HTR-8/SVneo (cell line): ENCODE data around the gene CCDC190.
A peak's percentile ranks its signal among the peaks of the same experiment; 100 is the strongest.
"Not testable (repeated sequence)": the region's sequence is repeated elsewhere in the genome, so short reads cannot be mapped to it uniquely, and the experiment has no call there.

ENCODE experiments used
- DNase-seq: peaks from one replicate; pipeline ENCODE4 v3.0.0; 2011; ENCODE audit warnings: low spot score, mixed read lengths; ENCODE audit not compliant: insufficient read length
- FAIRE-seq: peaks from 2 replicates; lab custom pipeline; 2011; peaks lifted over from hg19 to GRCh38; lab: Jason Lieb, UNC

The CCDC190 gene

GRCh38 chr1:162880617-162881016 lies 19.6 kb upstream of the CCDC190 start:
- FAIRE-seq, DNase-seq: not testable (repeated sequence)

DNA sequence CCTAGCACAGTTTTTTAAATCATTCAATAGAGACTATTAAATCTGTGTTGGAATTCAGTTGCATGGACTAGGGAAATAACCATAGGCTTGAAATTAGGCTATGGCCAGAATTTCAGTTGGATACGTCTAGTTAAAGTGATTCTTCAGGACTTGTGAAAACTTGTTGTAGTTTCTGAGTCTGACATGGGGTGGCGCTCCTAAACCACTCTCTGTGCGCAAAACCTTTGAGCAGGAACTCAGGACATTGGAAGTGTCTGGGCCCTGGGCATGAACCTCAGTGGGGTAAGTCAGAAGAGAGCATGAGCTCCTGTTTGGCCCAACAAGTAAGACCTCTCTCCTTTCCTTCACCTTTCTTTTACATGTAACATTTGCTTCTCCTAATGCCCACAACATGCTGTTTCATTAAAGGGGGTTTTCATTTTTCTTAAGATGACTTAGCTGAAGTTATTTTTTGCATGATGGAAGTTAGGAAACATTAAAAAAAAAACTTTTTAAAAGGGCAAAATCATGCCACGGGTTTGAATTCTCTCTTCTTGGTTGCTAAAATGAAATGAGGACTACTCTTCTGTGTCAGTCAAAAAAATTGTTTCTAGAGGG lies 17.1 kb upstream of the CCDC190 start:
- no peak for FAIRE-seq
- DNase-seq: peak; percentile 18

GRCh38 chr1:162877412-162877811 lies 16.4 kb upstream of the CCDC190 start:
- FAIRE-seq: no peak
- no peak for DNase-seq

DNA sequence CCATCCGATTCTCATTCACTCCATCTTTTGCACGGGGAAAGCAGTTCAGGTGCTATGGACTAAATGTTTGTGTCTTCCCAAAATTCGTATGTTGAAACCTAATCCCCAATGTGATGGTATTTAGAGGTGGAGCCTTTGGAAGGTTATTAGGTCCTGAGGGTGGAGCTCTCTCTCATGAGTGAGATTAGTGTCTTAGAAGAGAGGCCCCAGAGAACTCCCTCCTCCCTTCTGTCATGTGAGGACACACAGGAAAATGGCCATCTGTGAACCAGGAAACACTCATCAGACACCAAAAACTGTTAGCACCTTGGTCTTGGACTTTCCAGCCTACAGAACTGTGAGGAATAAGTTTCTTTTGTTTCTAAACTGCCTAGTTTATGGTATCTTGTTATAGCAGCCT lies 15.8 kb upstream of the CCDC190 start:
- FAIRE-seq: no peak
- no peak for DNase-seq

DNA sequence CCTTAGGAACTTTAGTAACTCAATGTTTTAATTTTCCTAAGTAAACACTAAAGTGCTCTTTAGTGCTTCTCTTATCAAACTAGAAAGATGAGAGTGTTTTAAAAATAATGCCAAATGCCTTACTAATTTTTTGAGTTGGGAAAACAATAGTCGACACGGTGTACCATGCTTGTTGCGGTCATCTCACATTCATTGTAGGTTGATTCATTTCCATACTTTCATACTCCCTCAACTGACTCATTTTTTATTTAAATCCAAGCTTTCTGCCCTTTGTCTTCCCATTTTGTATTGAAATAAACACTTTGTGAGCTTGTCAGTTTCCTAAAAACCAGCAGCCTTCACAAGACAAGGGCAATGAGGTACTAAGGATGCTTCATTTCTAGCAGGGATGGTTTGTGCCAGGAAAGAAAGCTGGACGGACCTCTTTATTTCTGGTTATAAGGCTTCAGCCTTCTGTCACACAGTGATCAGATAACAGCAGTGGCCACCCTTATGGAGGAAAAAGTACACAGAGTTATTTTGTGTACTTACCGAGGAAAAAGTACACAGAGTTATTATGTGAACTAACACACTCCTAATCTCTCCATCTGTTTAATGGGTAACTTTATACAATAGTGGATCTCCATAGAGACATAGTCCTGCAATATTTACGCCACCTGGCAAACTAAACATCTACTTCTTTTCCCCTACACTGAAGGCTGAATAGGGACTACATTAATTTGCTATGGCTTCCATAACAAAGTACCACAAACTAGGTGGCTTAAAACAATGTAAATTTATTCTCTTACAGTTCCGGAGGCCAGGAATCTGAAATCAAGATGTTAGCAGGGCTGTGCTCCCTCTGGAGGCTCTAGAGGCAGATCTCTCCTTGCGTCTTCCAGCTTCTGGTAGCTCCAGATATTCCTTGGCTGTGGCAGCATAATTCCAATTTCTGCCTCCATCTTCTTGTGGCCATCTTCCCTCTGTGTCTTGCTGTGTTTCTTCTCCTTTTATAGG lies 13.0 kb upstream of the CCDC190 start:
- no peak for DNase-seq
- FAIRE-seq: no peak

DNA sequence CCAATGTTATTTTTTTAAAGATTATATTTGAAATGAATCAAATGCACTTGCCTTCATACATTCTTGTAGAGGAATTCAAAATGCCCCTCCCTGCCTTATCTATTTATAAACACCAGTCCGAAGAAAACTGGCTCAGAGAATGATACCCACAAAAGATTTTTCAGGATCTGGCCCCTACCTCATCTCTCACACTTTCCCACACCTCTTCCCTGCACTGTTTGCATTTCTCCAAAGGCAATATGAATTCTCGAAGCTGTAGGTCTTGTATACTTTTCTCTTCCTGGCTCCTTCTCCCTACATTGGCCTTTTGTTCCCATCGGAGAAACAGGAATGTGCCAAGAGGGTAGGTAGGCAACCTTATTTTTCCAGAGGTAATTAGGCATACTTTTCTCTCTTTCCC lies 12.0 kb upstream of the CCDC190 start:
- no peak for FAIRE-seq

DNA sequence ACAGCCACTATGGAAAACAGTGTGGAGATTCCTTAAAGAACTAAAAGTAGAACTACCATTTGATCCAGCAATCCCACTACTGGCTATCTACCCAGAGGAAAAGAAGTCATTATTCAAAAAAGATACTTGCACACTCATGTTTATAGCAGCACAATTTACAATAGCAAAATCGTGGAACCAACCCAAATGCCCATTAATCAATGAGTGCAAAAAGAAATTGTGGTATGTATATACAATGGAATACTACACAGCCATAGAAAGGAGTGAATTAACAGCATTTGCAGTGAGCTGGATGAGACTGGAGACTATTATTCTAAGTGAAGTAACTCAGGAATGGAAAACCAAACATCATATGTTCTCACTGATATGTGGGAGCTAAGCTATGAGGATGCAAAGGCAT lies 10.4 kb upstream of the CCDC190 start:
- not testable (repeated sequence) for FAIRE-seq, DNase-seq

More for the DNA sequence above, 12.0 kb upstream of the CCDC190 start:
- no peak for DNase-seq

DNA sequence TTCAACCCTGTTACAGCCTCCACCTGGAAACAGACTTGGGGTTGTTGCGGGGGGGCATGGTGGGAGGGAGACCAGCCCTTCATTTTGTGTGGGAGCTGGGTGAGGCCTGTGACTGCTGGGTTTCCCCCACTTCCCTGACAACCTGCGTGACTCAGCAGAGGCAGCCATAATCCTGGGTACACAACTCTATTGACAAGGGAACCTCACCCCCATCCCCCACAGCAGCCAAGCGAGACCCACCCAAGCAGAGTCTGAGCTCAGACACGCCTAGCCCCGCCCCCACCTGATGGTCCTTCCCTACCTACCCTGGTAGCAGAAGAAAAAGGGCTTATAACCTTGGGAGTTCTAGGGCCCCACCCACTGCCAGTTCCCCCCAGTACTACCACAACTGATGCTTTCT lies 8.0 kb upstream of the CCDC190 start:
- FAIRE-seq: no peak
- no peak for DNase-seq

GRCh38 chr1:162861625-162862024 lies 650 bp upstream of the CCDC190 start:
- FAIRE-seq (no peak), DNase-seq (no peak)

- no peak for DNase-seq
- no peak for FAIRE-seq
Observed at GRCh38 chr1:162859191-162859590, 1.8 kb downstream of the CCDC190 start.

GRCh38 chr1:162857850-162858249 lies 3.1 kb downstream of the CCDC190 start:
- no peak for FAIRE-seq
- DNase-seq: no peak

DNA sequence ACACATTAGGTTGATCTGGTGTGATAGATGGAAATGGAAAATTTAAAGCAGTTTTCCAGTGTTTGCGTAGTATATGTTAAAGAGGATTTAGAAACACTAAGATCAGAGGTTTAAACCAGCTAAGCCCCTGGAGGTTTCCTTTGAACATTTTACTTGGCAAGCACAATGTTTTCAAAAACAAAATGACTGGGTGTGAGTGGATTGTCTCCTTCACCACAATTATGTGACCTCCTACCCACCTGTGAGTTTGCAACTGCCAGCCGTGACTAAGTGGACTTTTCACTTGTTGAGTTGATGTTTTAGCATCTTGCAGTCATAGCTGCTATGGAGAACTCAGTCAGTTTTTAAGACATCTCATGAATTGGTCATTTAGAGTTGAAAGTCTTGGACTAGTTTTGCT lies 4.7 kb downstream of the CCDC190 start:
- FAIRE-seq: no peak

DNA sequence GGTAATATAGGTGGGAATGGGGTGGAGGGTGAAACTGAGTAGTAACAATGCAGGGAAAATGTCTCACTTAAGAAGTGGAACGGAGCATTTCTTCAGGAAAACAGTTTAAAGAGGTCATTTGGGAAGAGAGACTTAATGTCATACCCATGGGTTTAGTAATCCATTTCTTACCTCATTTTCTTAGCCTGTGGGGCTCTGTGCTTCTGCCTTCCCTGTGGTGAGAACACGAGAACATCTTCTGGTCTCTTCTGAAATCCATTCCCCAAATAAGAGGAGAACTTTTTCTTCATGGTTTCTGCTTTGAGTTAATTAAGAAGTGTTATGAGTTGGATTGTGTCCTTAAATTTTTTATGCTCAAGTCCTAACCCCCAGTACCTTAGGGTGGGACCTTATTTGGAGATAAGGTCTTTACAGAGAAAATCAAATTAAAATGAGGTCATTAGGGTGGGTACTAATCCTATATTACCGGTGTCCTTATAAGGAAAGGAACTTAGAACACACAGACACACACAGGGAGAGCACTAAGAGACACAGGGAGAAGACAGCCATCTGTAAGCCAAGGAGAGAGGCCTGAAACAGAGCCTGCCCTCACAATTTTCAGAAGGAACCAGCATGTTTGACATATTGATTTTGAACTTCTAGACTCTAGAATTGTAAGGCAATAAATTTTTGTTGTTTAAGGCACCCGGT lies 5.4 kb downstream of the CCDC190 start:
- DNase-seq (no peak), FAIRE-seq (no peak)

More for the DNA sequence above, 4.7 kb downstream of the CCDC190 start:
- peak; percentile 23 for DNase-seq

DNA sequence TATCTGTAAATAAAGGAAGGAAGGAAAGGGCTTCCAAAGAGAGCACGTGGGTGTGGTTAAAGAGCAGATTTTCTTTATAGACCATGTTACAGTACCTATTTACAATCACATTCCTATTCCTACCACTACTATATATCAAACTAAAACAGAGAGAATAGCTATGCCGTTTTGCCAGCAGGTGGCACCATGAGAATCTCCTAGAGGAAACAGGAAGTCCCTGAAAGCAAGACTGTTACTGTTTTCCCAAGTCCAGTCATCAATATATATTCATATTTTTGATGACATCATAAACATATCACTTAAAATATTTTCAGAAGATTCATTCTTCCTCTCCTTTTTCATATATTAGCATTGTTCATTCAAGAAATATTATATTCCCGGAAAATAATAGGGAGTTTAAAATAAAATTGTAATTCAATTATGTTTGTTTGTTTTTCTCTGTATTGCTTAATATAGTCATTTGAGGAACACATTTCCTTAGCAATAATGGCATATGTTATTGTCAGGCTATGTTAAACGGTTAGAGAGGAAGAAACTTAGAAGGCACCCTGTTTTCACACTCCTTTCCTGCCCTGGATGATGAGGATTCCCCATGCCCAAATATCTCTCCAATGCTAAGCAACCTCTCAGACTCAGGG lies 6.6 kb downstream of the CCDC190 start:
- DNase-seq: peak; percentile 57
- FAIRE-seq: no peak

GRCh38 chr1:162851341-162851740 lies 9.6 kb downstream of the CCDC190 start:
- FAIRE-seq (no peak), DNase-seq (no peak)

DNA sequence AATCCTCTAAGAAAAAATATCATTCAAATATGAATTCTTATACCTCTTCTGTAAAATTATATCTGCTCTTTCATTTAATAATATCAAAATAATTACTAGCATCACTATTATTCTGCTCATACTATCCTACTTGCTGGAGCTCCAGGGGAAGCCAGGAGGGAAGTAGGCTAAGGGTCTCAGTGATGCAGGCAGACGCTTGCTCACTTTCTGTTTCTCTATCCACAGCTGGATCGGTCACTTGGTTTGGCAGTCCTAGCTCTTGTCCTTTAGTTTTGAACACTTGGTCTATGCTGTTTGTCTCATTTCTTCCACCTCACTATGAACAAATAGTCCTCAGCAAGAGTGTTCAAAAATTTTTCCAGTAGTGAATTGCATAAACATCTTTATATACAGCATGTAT lies 11.3 kb downstream of the CCDC190 start:
- no peak for DNase-seq
- FAIRE-seq: no peak

DNA sequence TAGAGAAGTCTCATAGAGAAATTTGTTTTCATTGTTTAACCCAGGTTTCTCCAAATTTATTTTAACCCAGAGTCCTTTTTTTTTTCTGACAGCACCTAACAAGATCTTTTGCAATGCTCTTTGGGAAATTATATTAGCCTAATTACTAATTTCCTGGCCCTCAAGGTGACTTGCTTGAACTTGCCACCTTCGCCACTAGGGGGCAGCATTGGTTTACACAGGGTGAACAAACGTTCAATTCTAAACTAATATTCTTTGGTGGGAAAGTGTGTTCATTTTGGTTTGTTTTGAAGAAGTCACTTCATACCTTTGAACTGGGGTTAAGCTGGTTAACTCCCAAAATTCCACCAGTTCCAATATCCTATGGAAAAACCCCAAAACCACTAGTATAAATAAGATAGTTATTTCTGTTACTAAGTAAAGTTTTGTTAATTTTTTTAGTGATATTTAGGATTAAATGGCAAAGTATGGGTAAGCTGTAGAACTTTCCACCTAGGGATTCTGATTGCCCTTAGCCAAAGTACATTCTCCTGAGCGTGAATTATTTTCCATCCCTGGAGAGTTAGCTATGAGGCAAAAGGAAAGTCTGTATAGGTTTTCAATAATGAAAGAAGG lies 13.0 kb downstream of the CCDC190 start:
- DNase-seq (peak; percentile 44), FAIRE-seq (no peak)

- FAIRE-seq (no peak), DNase-seq (no peak)
Observed at GRCh38 chr1:162846256-162847212, 14.4 kb downstream of the CCDC190 start.

GRCh38 chr1:162844153-162844552 lies 16.8 kb downstream of the CCDC190 start:
- FAIRE-seq: no peak

More at GRCh38 chr1:162844153-162844552, 16.8 kb downstream of the CCDC190 start:
- DNase-seq: no peak
